Caco-2 (cell line): ENCODE data around the gene THTPA. TPM values are rescaled to one million over a fixed set of nuclear protein-coding genes. Genes with fewer than 3 reads are reported as not detected.

Experiments
- BruUV-seq: library from RNA; stranded (reverse); fragments of 400-500 nt; replicated peaks from 2 replicates; lab custom pipeline; 2021; lab: Mats Ljungman, UMichigan
- CTCF ChIA-PET: fragments of 300-600 bp; sonication (Branson Sonifier 250); formaldehyde crosslinking; loops from one replicate; lab custom pipeline; 2022; ENCODE audit warnings: antibody characterized with exemption; lab: Charles Lee
- POLR2A ChIA-PET: fragments of 300-600 bp; sonication (Branson Sonifier 250); formaldehyde crosslinking; loops from one replicate; lab custom pipeline; 2022; ENCODE audit warnings: antibody characterized with exemption; lab: Charles Lee
- DNase-seq, 2 experiments: peaks; one replicate each; pipeline versions ENCODE4 v3.0.0 to v3.0.0-alpha.2; 2020 to 2022
- H3K27me3 ChIP-seq: replicated peaks from 2 replicates; pipeline ENCODE4 v1.6.0; 2011; ENCODE audit warnings: low read length; ENCODE audit not compliant: control insufficient read depth, insufficient read depth
- H3K36me3 ChIP-seq: 2 replicates; pipeline ENCODE4 v1.5.1; 2011; ENCODE audit warnings: low read length; ENCODE audit not compliant: control insufficient read depth, insufficient read depth
- H3K4me1 ChIP-seq: fragments of 250-450 bp; sonication (Bioruptor Pico); 2 replicates; pipeline ENCODE4 v1.5.1; 2020; ENCODE audit warnings: mild to moderate bottlenecking
- H3K4me3 ChIP-seq: 2 replicates; pipeline ENCODE4 v1.5.1; 2011; ENCODE audit warnings: low read depth, mild to moderate bottlenecking, control low read depth, low read length
- H3K9me3 ChIP-seq: fragments of 250-450 bp; sonication (Bioruptor Pico); 2 replicates; pipeline ENCODE4 v1.5.1; 2020; ENCODE audit warnings: mild to moderate bottlenecking, moderate library complexity
- H3K27ac Mint-ChIP-seq: one replicate; pipeline ENCODE4 v1.8.0; 2022; ENCODE audit warnings: mixed read lengths; ENCODE audit not compliant: unreplicated experiment
- H3K27me3 Mint-ChIP-seq: one replicate; pipeline ENCODE4 v1.8.0; 2022; ENCODE audit warnings: mixed read lengths; ENCODE audit not compliant: insufficient read depth, unreplicated experiment
- H3K36me3 Mint-ChIP-seq: one replicate; pipeline ENCODE4 v1.8.0; 2022; ENCODE audit warnings: mild to moderate bottlenecking, mixed read lengths; ENCODE audit not compliant: insufficient read depth, unreplicated experiment
- H3K4me1 Mint-ChIP-seq: one replicate; pipeline ENCODE4 v1.8.0; 2022; ENCODE audit warnings: low read depth, mixed read lengths; ENCODE audit not compliant: unreplicated experiment
- H3K4me3 Mint-ChIP-seq: one replicate; pipeline ENCODE4 v1.8.0; 2022; ENCODE audit warnings: mild to moderate bottlenecking, moderate library complexity, mixed read lengths; ENCODE audit not compliant: unreplicated experiment
- H3K9me3 Mint-ChIP-seq: one replicate; pipeline ENCODE4 v1.8.0; 2022; ENCODE audit warnings: mixed read lengths; ENCODE audit not compliant: unreplicated experiment
- intact Hi-C: fragments of 100-400 bp; cut with micrococcal nuclease; formaldehyde crosslinking; loops from one replicate; pipeline ENCODE4 v1.10.0; 2022; ENCODE audit not compliant: unreplicated experiment
- total RNA-seq: library from RNA; stranded (reverse); gene quantifications from 2 replicates; pipeline ENCODE4 v1.2.3, GENCODE V29; 2022
- TF ChIP-seq, protein P1 (sequence below), 2 experiments: fragments of 200-600 bp in 1 of 2; IDR thresholded peaks; 1 replicate in 1 of 2; 2 replicates in 1 of 2; pipeline versions ENCODE4 v1.5.1 to v1.8.0; 2011 to 2022; ENCODE audit warnings: antibody characterized with exemption in 1 of 2, control low read depth in 1 of 2, inconsistent platforms in 1 of 2, low read depth in 1 of 2, low read length in 1 of 2, mild to moderate bottlenecking in 1 of 2, moderate library complexity in 1 of 2; ENCODE audit not compliant: insufficient read depth in 1 of 2, severe bottlenecking in 1 of 2, unreplicated experiment in 1 of 2

THTPA gene
- total RNA-seq, 1 experiment from 2014 or later: 9.3 TPM

DNA sequence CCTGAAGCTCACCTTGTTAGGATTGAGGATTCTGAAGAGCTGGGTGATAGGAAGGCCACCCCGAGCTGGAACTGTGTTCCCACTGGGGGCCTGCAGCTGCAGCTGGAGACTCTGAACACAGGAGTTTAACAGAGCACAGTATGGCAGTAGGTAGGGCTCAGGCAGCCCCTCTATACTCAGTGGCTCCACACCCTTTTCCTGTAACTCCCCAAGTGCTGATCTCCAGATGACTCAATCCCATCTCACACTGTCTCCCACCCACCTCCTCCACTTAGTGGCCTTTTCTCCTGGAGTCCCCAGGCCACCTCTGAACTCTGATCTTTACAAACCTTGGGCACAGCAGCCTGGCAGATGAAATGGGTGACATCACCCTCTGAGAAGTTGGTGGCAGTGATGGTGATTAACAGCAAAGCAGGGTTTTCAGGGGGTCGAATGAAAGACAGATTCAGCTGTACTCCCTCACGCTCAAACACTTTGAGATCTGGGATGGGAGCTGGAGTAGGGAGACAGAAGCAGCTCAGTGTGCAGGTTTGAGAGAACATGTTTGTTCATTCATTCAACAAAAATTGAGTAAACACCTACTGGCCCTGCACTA is 4.0 kb downstream of the THTPA start:
- H3K27me3 ChIP-seq: no peaks in the 10 kb centered on the region
- H3K9me3 ChIP-seq: no peaks in the 10 kb centered on the region
- TF ChIP-seq, protein P1, sequence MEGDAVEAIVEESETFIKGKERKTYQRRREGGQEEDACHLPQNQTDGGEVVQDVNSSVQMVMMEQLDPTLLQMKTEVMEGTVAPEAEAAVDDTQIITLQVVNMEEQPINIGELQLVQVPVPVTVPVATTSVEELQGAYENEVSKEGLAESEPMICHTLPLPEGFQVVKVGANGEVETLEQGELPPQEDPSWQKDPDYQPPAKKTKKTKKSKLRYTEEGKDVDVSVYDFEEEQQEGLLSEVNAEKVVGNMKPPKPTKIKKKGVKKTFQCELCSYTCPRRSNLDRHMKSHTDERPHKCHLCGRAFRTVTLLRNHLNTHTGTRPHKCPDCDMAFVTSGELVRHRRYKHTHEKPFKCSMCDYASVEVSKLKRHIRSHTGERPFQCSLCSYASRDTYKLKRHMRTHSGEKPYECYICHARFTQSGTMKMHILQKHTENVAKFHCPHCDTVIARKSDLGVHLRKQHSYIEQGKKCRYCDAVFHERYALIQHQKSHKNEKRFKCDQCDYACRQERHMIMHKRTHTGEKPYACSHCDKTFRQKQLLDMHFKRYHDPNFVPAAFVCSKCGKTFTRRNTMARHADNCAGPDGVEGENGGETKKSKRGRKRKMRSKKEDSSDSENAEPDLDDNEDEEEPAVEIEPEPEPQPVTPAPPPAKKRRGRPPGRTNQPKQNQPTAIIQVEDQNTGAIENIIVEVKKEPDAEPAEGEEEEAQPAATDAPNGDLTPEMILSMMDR (IDR thresholded peaks at IDR 0.05; ENCODE audit: insufficient read depth in 1 of 2, low read depth in 1 of 2, low read length in 1 of 2, severe bottlenecking in 1 of 2, unreplicated experiment in 1 of 2): no peak
- no peaks in the 10 kb centered on the region for H3K9me3 Mint-ChIP-seq
- no peak overlapping the region for H3K27ac Mint-ChIP-seq
- H3K27me3 Mint-ChIP-seq: no peaks in the 10 kb centered on the region
- 0 out of 2 replicates have a peak, but pooled peaks cover 6% of the 10 kb centered on the region for H3K4me1 ChIP-seq
- H3K36me3 ChIP-seq: peaks cover 5% of the 10 kb centered on the region
- peaks cover 50% of the 10 kb centered on the region for H3K36me3 Mint-ChIP-seq
- no peak overlapping the region for H3K4me3 Mint-ChIP-seq
- intact Hi-C loops: loop anchor here (1.0 kb wide), 1 partner anchor 77 kb away; no protein-coding TSS in a partner anchor
- CTCF ChIA-PET: interaction anchor here (0.5 to 7.3 kb wide), 4 partner anchors 66 to 312 kb away, joined by 4 to 50 read pairs (median 8); no protein-coding TSS in a partner anchor
- no peak for DNase-seq
- H3K4me1 Mint-ChIP-seq: peaks cover 14% of the 10 kb centered on the region
- POLR2A ChIA-PET: interaction anchor here (0.6 to 1.2 kb wide), 2 partner anchors 8 to 465 kb away, joined by 3 to 4 read pairs; partner anchors contain the start of genes C14orf119 and ZFHX2
- no peak overlapping the region for H3K4me3 ChIP-seq
- BruUV-seq: no TSS peak

GRCh38 chr14:23561259-23561658 is 5.2 kb downstream of the THTPA start:
- BruUV-seq: no TSS peak
- peaks cover 44% of the 10 kb centered on the region for H3K36me3 Mint-ChIP-seq

More at GRCh38 chr14:23561259-23561658, 5.2 kb downstream of the THTPA start:
- H3K9me3 ChIP-seq: no peaks in the 10 kb centered on the region
- 0 out of 2 replicates have a peak, but pooled peaks cover 6% of the 10 kb centered on the region for H3K4me1 ChIP-seq
- Mint-ChIP-seq H3K4me1 (peaks cover 14% of the 10 kb centered on the region), H3K27ac (no peak overlapping the region), H3K27me3 (no peaks in the 10 kb centered on the region), H3K4me3 (no peak overlapping the region), H3K9me3 (no peaks in the 10 kb centered on the region)
- intact Hi-C loops: no loop called here
- H3K27me3 ChIP-seq: no peaks in the 10 kb centered on the region
- DNase-seq: no peak
- ChIA-PET POLR2A (no interaction called here), CTCF (interaction anchor here (0.6 to 7.3 kb wide), 2 partner anchors 83 to 527 kb away, joined by 5 to 50 read pairs; no protein-coding TSS in a partner anchor)
- TF ChIP-seq, protein P1 (IDR thresholded peaks at IDR 0.05; ENCODE audit: insufficient read depth in 1 of 2, low read depth in 1 of 2, low read length in 1 of 2, severe bottlenecking in 1 of 2, unreplicated experiment in 1 of 2): no peak
- H3K4me3 ChIP-seq: no peak overlapping the region
- H3K36me3 ChIP-seq: peaks cover 5% of the 10 kb centered on the region
